ENCODE measurements around the gene PPP6C.
"Not testable (repeated sequence)": the region's sequence is repeated elsewhere in the genome, so short reads cannot be mapped to it uniquely, and the experiment has no call there.

Gene PPP6C

GRCh38 chr9:125189361-125190289 lies at the start of gene PPP6C:
PPP6C (minus strand) TSS chr9:125189803; CDS start chr9:125189718, 85 bp downstream.
- DNase-seq = peak; percentile 92

- no peak for DNase-seq
Measured at GRCh38 chr9:125238915-125239446, 49.4 kb upstream of the PPP6C start.

GRCh38 chr9:125238127-125238914 lies 48.7 kb upstream of the PPP6C start:
- no peak for DNase-seq

- not testable (repeated sequence) for DNase-seq
Measured at GRCh38 chr9:125236520-125237159, 47.0 kb upstream of the PPP6C start.

DNA sequence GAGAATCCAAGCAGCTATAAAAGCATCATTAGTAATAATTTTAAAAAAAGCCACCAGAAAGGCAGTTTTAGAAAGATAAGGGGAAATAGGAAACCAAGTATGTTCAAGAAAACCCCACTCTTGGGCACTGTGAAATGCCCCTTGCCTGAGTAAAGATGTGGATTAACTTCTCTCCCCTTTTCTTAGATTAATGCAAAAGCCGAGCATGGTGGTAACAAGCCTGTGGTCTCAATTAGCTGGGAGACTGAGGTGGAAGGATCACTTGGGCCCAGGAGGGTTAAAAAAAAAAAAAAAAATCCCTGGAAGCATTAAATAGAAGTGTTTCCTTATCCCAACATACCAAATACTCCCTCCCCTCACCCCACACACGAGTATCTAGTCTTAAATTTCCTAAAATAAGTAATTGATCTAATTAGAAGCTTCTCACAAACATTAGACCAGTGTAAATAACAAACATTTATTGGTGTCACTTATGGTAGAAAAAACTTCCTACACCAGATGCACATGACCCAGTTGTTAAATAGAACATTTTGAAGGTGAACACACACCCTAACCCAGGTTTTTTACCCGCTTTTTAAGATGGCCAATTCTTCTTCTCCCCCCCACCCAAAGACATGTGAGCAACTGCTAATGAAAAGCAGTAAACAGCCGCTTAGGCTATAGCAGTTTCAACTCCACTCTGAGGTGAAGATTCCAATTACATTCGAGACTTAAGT lies 46.4 kb upstream of the PPP6C start:
- no peak for DNase-seq

DNA sequence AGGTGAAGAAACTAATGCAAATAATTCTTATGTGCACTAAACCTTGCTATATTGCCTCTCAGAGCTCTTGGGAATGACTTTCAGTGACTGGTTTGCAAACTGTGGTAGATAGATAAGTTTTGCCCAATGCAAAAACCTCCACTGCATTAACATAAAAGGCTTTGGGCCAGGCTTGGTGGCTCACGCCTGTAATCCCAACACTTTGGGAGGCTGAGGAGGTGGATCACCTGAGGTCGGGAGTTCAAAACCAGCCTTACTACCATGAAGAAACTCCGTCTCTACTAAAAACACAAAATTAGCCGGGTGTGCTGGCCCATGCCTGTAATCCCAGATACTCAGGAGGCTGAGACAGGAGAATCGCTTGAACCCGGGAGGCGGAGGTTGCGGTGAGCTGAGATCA lies 44.5 kb upstream of the PPP6C start:
- DNase-seq = not testable (repeated sequence)

GRCh38 chr9:125233678-125234077 lies 44.1 kb upstream of the PPP6C start:
- DNase-seq = no peak

DNA sequence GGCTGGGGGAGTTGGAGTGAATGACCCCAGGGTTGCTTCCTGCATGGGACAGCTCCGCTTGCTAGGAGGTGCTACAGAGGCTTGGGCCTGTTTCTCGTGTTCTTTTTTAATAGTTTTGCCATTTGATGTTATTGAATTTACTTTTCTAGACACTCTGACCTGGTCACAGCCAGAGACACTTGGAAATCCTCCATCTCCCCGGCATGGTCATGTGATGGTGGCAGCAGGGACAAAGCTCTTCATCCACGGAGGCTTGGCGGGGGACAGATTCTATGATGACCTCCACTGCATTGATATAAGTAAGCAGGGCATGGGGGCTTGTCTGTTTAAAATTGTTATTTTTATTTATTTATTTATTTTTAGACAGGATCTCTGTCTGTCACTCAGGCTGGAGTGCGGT lies 38.2 kb upstream of the PPP6C start:
- no peak for DNase-seq

GRCh38 chr9:125224858-125225257 lies 35.3 kb upstream of the PPP6C start:
- DNase-seq = not testable (repeated sequence)

DNA sequence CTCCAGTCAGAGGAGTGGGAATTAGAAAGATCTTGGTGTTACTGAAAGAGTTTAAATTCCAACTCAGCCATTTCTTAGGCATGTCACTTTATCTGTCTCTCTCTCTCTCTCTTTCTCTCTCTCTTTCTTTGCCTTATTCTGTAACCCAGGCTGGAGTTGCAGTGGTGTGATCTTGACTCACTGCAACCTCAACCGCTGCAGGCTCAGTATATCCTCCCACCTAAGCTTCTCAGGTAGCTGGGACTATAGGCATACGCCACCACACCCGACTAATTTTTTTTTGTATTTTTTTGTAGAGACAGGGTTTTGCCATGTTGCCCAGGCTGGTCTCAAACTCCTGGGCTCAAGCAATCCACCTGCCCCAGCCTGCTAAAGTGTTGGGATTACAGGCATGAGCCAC lies 29.0 kb upstream of the PPP6C start:
- DNase-seq = no peak

GRCh38 chr9:125214186-125214585 lies 24.6 kb upstream of the PPP6C start:
- no peak for DNase-seq

DNA sequence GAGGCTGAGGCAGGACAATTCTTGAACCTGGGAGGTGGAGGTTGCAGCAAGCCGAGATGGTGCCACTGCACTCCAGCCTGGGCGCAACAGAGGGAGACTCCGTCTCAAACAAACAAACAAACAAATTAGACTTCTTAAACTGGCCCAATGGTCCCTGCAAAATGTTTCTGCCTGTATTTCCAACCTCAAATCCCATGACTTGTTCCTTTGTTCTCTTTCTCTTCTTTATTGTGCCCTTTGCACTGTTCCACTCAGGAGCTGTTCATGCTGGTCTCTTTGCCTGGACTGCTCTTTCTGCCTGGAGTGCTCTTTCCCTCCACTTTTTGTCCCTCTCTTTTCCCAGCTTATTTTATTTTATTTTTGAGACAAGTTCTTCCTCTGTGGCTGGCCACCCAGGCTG lies 14.9 kb upstream of the PPP6C start:
- DNase-seq = no peak

DNA sequence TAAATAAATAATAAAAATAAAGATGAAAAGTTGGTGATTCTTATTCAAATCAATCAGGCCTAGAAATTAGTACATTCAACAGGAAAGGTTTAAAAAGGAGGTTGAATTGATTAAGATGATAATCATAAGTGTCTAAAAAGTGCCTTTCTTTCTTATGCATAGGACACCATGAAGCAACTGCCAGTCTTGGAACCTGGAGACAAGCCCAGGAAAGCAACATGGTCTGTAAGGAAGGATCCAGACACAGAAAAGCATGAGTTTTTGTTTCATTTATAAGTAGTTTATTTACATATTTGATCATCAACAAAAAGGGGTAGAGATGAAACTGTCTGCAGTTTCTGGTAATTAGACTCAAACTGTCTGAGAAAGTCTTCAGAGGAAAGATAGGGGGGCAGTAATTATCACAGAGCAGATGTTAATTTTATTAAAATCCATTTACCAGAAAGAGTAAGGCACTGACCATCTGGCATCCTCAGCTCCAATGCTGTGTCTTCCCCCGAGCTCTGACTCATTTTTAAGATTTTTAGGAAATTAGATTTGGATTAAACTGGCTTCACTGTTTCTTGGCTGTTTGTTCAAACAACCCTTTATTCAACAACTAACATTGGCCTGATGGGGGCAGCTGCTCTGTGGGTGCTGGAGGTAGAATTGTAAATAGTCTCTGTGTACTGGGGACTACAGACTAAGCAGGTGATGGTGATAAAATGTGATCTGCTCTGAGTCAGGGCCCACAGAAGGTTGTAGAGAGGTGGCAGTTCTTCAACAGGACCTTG lies 13.4 kb upstream of the PPP6C start:
- no peak for DNase-seq

DNA sequence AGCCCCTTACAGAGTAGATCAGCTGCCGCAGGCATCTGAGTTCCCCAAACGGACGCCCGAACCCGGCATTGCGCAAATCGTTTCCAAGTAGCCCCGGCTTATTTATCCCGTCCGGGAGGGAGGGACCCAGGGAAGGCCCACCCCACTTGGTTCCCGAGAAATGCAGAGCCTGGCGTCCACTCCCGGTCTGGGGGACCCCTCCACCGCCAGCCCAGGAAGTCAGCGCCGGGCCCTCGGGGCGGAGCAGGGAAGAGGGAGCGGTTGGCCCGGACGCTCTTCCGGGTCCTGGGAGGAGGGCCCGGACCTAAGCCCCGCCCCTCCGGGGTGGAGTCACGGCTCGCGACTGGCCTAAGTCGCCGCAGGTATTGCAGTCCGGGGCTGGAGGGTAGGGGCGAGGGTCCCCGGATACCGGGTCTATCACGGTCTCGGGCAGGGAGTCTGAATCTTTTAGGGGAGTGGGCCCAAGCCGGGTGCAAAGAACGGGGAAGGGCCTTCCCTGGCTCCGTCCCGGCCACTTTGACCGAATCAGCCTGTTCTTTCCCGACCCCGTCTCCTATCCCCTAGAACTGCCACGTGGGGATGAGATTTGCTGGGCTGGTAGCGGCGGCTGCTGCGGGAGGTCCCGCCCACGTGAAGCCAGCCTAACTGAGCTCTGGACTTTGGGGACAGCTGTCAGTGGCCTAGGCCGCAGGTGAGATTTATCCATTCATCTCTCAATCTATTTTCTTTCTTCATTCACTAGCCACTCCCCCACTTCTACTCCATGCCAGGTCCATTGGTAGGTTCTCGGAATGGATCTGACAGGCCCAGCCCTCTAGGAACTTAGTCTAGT lies 10.8 kb upstream of the PPP6C start, which contains the start of gene RABEPK:
TSS of gene RABEPK (plus strand) at position 327 of the 832 bp plus-strand sequence. CDS start 2,472 bp downstream, outside the sequence.
- DNase-seq = peak; percentile 73

GRCh38 chr9:125195591-125195990 lies 6.0 kb upstream of the PPP6C start:
- not testable (repeated sequence) for DNase-seq

- not testable (repeated sequence) for DNase-seq
Measured at GRCh38 chr9:125194466-125194865, 4.9 kb upstream of the PPP6C start.

DNA sequence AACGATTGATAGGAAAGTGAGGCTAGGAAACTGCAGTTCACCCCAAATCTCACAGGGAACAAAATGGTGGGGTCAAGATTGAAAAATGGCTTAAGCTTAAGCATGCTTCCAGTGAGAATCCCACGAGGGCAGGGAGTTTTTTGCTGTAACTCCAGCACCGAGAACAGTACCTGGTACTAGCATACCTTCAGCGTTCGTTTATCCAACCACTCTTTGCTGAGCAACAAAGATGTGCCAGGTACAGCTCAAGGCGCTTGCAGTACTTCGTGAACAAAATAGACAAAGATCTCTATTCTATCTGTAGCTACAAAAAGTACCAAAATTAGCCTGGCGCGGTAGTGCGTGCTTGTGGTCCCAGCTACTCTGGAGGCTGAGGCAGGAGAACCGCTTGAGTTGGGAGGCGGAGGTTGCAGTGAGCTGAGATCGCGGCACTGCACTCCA lies 778 bp upstream of the PPP6C start:
- no peak for DNase-seq

DNA sequence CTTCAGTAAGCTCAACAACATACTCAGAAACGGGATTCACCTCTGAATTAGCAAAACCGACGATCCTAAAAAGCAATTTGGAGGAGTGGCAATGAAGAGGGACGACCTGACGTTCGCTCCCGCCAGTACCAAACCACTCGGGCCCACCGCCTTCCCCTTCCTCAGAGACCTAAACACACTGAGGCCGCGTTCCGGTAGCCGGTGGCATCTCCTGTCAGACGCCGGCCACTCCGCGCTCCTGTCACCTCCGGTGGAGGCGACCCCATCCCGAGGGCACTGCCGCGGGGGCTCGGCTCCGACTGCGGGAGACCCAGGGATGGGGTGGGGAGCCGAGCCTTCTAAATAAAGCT lies 617 bp downstream of the PPP6C start:
- no peak for DNase-seq

DNA sequence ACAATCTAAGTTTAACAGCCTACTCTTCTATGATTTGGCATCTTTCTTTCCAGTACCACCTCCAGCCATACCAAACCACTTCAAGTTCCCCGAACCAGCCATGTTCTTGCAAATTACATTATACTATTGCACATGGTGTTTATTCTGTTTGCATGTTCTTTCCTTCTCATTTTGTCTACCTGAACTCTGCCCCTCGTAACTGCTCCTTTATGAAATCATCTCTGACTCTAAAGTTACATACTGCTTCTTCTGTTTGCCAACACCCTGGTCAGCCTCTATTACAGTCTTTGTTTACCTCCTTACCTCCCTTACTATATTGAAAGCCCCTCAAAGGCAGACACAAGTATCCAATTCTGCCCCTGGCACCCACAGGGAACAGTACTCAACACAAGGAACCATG lies 6.0 kb downstream of the PPP6C start:
- no peak for DNase-seq

DNA sequence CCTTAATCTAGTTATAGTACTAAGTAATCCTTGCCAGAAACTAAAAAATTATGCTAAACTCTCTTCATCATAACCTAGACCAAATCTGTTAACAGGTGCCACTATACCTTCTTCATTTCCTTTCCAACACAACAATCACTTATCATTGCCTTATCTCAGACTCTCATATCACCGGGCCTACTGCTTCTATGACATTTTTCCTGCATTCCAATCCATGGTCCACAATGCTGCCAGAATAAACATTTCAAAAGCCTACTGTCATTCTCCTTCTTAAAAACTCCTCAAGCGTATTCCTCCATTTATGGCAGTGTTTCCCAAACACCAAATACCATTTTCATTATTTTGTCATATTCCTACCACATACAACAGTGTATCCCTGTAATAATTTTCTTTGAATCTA lies 6.5 kb downstream of the PPP6C start:
- DNase-seq = no peak

GRCh38 chr9:125181756-125182155 lies 7.8 kb downstream of the PPP6C start:
- DNase-seq = not testable (repeated sequence)

Measured in NK-92 treated with Interleukin-12 subunit alpha and Interleukin-12 subunit beta, amount 100 ng/mL, for 24 hours (cell line).